ENCODE measurements around the gene CNIH3.

CNIH3 gene

DNA sequence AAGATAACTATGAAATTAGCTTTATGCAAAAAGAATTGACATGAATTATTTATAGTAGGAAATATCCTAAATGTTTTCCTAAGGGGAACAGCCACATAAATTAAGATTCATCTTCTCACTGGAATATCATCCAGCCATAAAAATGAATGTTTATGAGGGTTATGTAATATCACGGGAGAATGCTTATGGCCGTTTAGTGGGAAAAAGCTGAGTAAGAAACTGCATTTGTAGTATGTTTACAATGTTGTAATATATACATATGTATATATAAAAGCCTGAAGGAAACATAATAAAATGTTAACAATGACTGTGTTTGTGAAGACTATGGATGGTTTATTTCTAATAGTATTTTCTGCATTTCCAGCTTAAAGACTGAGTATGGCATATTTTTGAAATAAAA is 161.1 kb downstream of the CNIH3 start:
- no peak for DNase-seq (ENCODE audit: low spot score)

DNA sequence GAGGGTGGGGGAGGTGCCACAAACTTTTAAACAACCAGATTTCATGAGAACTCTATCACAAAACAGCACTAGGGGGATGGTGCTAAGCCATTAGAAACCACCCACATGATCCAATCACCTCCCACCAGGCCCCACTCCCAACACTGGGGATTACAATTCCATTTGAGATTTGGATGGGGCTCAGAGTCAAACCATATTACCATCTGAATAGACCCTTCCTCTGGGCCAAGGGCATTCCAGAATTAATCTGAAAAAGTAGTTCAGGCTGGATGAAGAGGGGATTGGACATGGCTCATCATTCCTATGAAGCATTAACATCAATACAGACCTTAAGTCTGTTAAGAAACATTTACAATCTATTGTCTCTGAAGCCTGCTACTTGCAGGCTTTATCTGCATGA is 163.4 kb downstream of the CNIH3 start:
- DNase-seq (ENCODE audit: low spot score), result no peak

DNA sequence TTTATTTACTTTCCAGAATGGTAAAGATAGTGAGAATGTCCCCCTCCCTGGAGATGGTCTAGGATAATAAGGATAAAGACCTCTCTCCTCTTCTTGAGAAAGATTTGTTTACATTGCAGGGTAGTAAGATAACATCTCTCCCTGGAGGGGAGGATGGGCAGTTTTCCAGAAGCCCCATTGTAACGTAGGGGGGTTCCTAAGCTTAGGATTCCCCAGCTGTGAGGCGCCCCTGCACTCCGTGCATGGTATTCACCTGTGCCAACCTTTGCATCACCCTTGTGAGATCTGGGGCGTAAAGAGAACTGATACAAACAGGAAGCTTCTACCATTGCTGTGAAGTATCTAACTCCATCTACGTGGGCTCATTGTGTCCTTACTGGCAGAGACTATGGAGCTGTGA is 164.6 kb downstream of the CNIH3 start:
- no peak for DNase-seq (ENCODE audit: low spot score)

DNA sequence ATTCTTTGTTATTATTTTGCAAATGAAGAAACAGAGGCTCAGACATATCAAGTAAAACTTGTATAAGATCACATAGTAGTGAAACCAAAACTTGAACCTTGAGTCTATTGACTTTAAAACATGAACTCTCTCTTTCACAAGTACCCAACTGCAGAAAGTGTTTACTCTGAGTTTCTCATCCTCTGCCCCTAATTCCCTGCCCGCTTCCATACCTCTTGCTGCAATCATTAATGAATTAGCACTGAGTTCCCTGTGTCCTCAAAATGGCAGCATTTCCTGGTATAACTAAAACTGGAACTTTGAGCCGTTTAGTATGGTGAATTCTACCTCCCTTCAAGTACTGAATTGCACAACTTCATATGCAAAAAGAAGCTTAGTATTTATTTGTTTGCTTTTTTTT is 165.7 kb downstream of the CNIH3 start:
- DNase-seq (ENCODE audit: low spot score), result no peak

DNA sequence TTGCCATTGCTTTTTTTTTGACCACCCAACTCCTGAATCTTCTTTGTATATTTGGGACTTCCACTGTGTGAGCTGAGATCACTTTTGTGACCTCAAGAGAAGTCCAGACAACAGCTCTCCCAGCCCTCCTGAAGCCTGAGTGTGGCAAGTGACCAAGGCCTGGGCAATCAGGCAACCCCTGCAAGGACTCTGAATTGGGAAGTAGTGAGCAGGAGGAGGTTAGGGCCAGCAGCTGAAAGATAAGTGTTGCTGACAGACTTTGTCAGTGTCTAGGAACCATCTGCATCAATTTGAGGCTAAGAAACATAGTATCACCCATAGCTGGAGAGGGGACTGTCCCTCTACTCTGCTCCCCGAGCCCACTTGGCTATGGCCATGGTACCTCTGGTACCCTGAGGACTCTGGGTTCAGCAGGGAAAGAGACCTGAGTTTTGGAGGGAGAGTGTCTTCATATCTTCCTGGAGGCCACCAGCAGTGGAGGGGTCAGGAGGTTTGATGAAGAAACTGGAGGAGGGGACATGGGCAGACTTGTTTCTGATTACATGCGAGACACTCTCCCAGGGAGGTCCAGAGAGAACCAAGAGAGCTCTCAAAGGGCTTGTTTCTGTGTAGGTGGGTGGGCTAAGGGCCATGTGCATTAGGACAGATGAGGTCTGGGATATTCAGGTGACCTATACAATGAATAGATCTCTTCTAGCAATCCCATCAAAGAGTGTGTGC is 166.3 kb downstream of the CNIH3 start:
- no peak for DNase-seq (ENCODE audit: low spot score)

DNA sequence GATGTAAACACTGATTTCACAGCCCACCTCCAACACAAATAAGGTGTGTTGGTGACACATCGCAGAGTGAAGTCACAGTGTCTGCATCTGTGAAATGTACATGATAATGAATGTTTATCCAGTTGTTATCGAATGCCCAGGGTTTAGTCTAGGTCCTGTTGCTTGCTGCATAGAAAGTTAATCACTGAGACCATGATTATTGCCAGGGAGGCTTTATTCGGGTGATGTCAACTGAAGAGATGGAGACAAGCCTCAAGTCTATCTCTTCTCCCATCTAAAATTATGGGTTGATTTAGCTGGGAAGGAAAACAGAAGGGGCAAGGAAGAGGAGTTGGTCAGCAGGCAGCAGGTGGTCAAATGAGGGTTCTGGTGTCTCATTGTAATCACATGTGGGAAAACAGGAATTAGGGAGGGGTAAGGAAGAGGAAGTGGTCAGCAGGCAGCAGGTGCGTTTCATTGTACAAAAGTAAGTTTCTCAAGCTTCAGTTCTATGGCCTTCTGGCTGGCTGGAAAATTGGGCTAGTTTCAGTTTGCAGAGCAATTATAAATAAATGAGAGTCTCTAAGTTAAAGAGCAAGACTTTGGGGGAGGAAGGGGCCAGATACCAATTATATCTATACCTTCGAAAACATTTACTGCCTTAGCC is 167.0 kb downstream of the CNIH3 start:
- DNase-seq (ENCODE audit: low spot score), result no peak

DNA sequence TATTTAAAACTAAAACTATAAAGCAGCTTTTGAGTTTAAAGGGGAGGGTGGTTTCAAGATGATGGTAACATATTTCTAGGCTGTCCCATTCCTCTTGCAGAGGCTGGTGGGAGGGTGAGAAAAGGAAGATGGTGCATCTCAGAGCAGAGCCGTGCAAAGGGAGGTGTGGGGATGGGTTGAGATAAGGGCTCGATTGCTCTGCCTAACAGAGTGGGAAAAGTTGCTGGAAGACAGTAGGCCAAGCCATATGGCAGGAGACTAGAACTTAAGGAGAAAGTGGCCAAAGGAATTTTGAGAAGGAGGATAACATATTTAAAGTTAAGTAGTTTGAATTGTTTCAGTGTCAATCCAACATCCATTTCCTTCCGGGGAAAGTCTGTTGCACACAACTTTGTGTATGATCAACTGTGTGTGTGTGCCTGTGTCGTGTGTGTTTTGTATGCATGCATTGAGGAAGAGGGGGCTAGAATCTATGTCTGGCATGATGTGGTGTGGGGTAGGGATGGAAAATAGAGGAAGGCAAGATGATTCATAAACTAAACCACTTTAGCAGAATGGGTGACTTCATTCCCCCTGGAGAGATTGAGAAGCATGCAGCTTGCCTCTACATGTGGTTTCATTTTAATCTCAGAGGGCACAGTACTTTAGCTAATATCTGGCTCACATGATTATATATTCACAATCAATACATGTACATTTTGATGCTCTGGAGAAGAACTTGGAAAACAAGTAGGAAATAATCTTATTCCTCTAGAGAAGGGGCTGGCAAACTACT is 168.3 kb downstream of the CNIH3 start:
- DNase-seq (ENCODE audit: low spot score), result peak; percentile 56

DNA sequence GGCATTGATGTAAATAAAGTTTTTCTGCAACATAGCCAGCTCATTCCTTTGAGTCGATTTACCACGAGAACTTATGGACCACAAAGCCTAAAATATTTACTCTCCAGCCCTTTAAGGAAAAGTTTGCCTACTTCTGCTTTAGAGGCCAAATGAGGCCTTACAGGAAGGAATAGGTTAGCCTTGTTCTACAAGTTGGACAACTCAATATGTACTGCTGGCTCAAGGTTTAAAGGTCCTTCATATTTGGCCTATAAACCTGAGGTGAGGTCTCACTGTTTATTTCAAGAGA is 168.9 kb downstream of the CNIH3 start:
- no peak for DNase-seq (ENCODE audit: low spot score)

DNA sequence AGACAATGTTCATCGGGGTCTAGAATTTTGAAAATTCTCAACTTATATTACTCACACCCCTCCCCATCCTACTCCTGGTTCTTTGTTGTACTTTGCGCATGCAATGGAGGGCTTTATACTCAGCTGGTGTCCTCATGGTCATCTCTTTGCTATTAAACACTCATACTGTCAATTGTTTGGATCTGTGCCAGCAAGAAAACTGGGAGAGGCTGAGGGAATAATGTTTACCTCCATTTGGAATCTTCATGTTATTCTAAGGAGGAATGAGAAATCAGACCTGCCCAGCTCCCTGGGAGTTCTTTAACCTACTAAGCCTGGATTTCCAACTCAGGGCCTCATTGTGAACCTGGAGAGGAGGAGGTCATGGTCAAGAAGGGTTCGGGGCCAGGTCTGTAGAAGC is 169.5 kb downstream of the CNIH3 start:
- DNase-seq (ENCODE audit: low spot score), result no peak

DNA sequence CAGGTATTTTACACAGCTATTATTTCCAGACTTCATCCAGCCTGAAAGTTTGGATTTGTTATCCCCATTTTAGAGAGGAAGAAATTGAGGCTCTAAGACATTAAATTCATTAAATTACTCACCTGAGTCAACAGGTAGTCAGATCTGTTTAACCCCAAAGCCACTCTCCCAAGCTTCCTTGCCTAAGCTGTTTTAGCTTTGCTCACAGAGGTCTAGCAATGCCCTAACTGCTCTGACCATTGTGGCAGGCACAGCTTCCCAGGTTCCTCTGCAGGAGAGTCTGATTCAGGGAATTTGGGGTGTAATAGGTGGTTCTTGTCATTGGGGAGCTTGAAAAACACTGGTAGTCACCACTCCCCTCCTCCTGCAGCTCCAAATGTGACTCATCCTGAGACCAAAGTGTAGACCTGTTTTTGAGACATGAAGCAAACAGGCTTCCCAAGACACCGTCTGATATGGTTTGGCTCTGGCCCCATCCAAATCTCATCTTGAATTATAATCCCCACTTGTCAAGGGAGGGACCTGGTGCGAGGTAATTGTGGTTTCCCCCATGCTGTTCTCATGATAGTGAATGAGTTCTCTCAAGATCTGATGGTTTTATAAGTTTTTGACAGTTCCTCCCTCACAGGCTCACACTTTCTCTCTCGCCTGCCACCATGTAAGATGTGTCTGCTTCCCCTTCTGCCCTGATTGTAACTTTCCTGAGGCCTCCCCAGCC is 170.6 kb downstream of the CNIH3 start:
- DNase-seq (ENCODE audit: low spot score), result no peak

DNA sequence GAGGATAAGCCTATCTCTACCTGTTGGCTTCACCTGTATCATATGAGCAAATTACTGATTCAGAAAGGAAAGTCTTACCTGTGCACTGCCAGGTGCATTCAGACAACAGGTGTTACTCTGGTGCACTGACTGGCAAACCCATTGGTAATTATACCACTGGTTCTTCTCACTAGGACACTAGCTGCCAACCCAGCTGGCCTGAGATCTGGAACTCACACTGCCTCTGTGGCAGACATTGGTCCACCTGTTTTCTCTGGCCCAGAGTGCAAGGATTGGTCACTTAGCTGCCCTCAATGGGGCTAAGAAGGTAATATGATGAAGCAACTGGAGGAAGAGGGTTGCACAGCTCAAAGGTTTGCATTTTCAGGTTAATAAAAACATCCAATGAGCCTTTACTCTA is 173.2 kb downstream of the CNIH3 start:
- DNase-seq (ENCODE audit: low spot score), result no peak
